Neutrophil (primary cell): ENCODE results near the gene MMP2.

Experiments
- H3K27ac ChIP-seq: fragments of 200-600 bp; sonication (generic); 2 replicates; pipeline ENCODE4 v1.5.1; 2016; ENCODE audit warnings: mild to moderate bottlenecking, moderate library complexity
- H3K27me3 ChIP-seq: fragments of 200-600 bp; sonication (generic); 2 replicates; pipeline ENCODE4 v1.6.0; 2016; ENCODE audit warnings: mild to moderate bottlenecking
- H3K36me3 ChIP-seq: fragments of 200-600 bp; sonication (generic); 2 replicates; pipeline ENCODE4 v1.5.1; 2017
- H3K4me1 ChIP-seq, 2 experiments: fragments of 200-600 bp in 1 of 2; sonication (generic) in 1 of 2; 1 replicate in 1 of 2; 2 replicates in 1 of 2; pipeline versions ENCODE4 v1.5.1 to v1.6.1; 2013 to 2016; ENCODE audit warnings: low read depth in 1 of 2, low read length in 1 of 2, mild to moderate bottlenecking in 1 of 2, moderate library complexity in 1 of 2; ENCODE audit not compliant: control insufficient read depth in 1 of 2, insufficient read depth in 1 of 2
- H3K4me3 ChIP-seq, 2 experiments: fragments of 200-600 bp in 1 of 2; sonication (generic) in 1 of 2; 1 replicate in 1 of 2; 2 replicates in 1 of 2; pipeline ENCODE4 v1.5.1; 2013 to 2016; ENCODE audit warnings: low read depth in 1 of 2, low read length in 1 of 2, mild to moderate bottlenecking in 1 of 2, moderate library complexity in 1 of 2
- H3K9me3 ChIP-seq: fragments of 200-600 bp; sonication (generic); 2 replicates; pipeline ENCODE4 v1.5.1; 2016
- TF ChIP-seq, protein P1 (sequence below): fragments of 200-600 bp; sonication (generic); IDR thresholded peaks from 2 replicates; pipeline ENCODE4 v1.5.1; 2016; ENCODE audit warnings: antibody characterized with exemption

The MMP2 gene

DNA sequence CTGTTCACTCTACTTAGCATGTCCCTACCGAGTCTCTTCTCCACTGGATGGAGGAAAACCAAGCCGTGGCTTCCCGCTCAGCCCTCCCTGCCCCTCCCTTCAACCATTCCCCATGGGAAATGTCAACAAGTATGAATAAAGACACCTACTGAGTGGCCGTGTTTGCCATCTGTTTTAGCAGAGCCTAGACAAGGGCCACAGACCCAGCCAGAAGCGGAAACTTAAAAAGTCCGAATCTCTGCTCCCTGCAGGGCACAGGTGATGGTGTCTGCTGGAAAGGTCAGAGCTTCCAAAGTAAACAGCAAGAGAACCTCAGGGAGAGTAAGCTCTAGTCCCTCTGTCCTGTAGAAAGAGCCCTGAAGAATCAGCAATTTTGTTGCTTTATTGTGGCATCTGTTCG is 27.1 kb downstream of the MMP2 start:
- H3K4me3 ChIP-seq: no peak overlapping the region
- H3K9me3 ChIP-seq: no peaks in the 10 kb centered on the region
- H3K4me1 ChIP-seq: peaks cover 24 to 26% of the 10 kb centered on the region in 2 experiments
- H3K27ac ChIP-seq: no peak overlapping the region
- TF ChIP-seq, protein P1, sequence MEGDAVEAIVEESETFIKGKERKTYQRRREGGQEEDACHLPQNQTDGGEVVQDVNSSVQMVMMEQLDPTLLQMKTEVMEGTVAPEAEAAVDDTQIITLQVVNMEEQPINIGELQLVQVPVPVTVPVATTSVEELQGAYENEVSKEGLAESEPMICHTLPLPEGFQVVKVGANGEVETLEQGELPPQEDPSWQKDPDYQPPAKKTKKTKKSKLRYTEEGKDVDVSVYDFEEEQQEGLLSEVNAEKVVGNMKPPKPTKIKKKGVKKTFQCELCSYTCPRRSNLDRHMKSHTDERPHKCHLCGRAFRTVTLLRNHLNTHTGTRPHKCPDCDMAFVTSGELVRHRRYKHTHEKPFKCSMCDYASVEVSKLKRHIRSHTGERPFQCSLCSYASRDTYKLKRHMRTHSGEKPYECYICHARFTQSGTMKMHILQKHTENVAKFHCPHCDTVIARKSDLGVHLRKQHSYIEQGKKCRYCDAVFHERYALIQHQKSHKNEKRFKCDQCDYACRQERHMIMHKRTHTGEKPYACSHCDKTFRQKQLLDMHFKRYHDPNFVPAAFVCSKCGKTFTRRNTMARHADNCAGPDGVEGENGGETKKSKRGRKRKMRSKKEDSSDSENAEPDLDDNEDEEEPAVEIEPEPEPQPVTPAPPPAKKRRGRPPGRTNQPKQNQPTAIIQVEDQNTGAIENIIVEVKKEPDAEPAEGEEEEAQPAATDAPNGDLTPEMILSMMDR: no peak
- no peaks in the 10 kb centered on the region for H3K27me3 ChIP-seq
- no peaks in the 10 kb centered on the region for H3K36me3 ChIP-seq

GRCh38 chr16:55506708-55507107 is 27.7 kb downstream of the MMP2 start:
- Histone ChIP-seq H3K4me1 (peaks cover 30 to 33% of the 10 kb centered on the region in 2 experiments), H3K4me3 (no peak overlapping the region), H3K27me3 (no peaks in the 10 kb centered on the region), H3K36me3 (no peaks in the 10 kb centered on the region), H3K27ac (no peak overlapping the region), H3K9me3 (no peaks in the 10 kb centered on the region)
- TF ChIP-seq, protein P1: no peak

- Histone ChIP-seq H3K36me3 (no peaks in the 10 kb centered on the region), H3K4me3 (peak overlapping the region; percentile 81 to 97), H3K4me1 (peaks cover 37 to 38% of the 10 kb centered on the region in 2 experiments), H3K27ac (peak overlapping the region; percentile 91), H3K9me3 (no peaks in the 10 kb centered on the region), H3K27me3 (no peaks in the 10 kb centered on the region)
- TF ChIP-seq, protein P1: no peak
Observed at GRCh38 chr16:55508271-55508921, 29.4 kb downstream of the MMP2 start.

GRCh38 chr16:55508941-55509931 is 30.2 kb downstream of the MMP2 start, which contains the start of gene LPCAT2:
Gene LPCAT2, plus strand, starts transcription at chr16:55509072. Its CDS starts 110 bp downstream, at chr16:55509182.
- Histone ChIP-seq H3K4me3 (peak within 1 kb of the TSS; percentile 81 to 97), H3K27me3 (no peaks in the 10 kb centered on the region), H3K27ac (peak within 1 kb of the TSS; percentile 91), H3K4me1 (peaks cover 44 to 45% of the 10 kb centered on the region in 2 experiments), H3K36me3 (no peaks in the 10 kb centered on the region), H3K9me3 (no peaks in the 10 kb centered on the region)
- TF ChIP-seq, protein P1: no peak

- Histone ChIP-seq H3K4me1 (peaks cover 53 to 54% of the 10 kb centered on the region in 2 experiments), H3K36me3 (no peaks in the 10 kb centered on the region), H3K4me3 (peak overlapping the region; percentile 81 to 97), H3K9me3 (no peaks in the 10 kb centered on the region), H3K27me3 (no peaks in the 10 kb centered on the region), H3K27ac (peak overlapping the region; percentile 91)
- TF ChIP-seq, protein P1: no peak
Observed at GRCh38 chr16:55510185-55510805, 31.3 kb downstream of the MMP2 start.
